Measurements from ENCODE around the gene VDAC2. TPM values are rescaled to one million over a fixed set of nuclear protein-coding genes. Genes with fewer than 3 reads are reported as not detected.

VDAC2 gene, protein sequence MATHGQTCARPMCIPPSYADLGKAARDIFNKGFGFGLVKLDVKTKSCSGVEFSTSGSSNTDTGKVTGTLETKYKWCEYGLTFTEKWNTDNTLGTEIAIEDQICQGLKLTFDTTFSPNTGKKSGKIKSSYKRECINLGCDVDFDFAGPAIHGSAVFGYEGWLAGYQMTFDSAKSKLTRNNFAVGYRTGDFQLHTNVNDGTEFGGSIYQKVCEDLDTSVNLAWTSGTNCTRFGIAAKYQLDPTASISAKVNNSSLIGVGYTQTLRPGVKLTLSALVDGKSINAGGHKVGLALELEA
- total RNA-seq, result 144 TPM

DNA sequence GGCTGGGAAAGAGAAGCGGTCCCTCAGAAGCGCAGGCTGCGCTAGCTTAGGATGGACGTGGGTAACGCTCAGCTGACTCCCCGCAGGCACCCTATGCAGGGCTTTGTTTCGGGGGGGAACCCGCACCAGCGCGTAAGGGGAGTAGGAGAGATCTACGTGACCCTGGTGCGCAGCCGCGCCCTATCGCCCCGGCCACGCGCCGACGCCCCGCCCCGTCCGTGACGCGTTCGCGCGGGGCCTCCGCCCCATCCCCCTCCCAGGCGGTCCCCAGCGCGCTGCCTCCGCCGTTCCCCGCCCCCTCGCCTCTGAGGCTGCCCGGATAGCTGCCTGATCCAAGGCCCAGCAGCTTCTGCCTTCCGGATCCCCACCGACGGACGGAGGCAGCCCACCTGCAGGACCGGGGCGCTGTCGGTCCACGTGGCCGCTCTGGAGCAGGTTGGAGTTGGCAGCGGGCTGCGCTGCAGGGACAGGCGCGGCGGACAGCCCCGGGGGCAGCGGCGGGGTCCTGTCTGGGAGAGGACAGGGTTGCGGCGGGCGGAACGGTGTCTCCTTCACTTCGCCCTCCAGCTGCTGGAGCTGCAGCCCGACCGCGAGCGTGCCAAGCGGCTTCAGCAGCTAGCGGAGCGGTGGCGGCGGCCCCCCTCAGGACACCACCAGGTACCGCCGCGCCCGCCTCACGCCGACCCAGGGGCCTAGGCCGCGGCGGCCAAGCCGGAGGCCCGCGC lies at the start of gene VDAC2:
TSS of gene VDAC2 (plus strand) at position 515 of the 725 bp plus-strand sequence. CDS start 363 bp downstream, outside the sequence.

DNA sequence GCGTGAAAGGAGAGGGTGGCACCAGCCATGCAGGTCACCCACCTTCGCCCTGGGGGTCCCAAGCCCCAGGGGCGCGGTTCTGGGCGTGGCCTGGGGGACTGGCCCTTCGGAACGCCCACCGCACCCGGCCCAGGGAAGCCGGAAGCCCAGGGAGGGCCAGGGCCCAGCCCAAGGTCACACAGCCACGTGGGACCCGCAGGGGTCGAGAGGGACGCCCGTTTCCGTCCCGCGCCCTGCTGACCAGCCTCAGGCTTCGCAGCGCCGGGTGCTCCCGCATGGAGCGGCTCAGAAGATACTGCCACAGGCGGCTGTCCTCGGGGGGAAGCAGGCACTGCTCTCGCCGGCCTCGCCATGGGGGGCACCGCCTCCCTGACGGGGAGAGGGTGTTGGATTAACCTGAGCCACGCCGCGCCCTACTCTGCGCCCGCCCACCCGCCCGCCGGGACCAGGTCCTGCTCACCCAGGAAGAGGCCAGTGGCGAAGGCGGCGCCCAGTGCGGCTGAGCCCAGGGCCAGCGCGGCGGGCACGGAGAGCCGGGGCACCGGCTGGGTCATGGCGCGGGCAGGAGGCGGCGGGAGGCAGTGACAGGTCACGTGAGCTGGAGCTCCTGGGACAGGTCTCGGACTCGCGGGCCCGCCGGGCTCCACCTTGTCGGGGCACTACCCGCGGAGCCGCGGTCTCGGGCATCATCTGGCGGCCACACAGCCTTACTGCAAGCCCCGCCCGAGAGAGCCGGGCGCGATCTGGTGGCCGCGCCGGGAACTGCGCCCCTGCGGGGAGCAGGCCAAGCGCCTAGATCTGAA lies 25.0 kb downstream of the VDAC2 start, which contains the start of gene COMTD1:
TSS of gene COMTD1 (minus strand) at position 583 of the 803 bp plus-strand sequence. CDS start at position 554, 29 bp downstream.

Small RNAs within 50 kb of the gene (small RNA-seq; reads per million reads assigned to genes)
- gene HMGA1P5 (ENCODE audit: low replicate concordance) (not detected), gene RPL39P25 (ENCODE audit: low replicate concordance) (not detected)

Other genes starting within 250 kb of the VDAC2 start
- 24.6 TPM for gene SAMD8, start 99.1 kb upstream of the VDAC2 start, total RNA-seq
- 16.8 TPM for gene COMTD1, start 25.2 kb downstream of the VDAC2 start, total RNA-seq
- 72.3 TPM for gene ZNF503, start 191.0 kb downstream of the VDAC2 start, total RNA-seq
- 22.6 TPM for gene LRMDA, start 220.8 kb downstream of the VDAC2 start, total RNA-seq